GM19328 (cell line): ENCODE results near the gene ARL17A.
"Not testable (repeated sequence)": the region's sequence is repeated elsewhere in the genome, so short reads cannot be mapped to it uniquely, and the experiment has no call there.

ENCODE experiments used
- ATAC-seq: cut with Tn5 transposase; IDR thresholded peaks from one replicate; pipeline ENCODE4 v1.9.1; 2021; ENCODE audit warnings: mild to moderate bottlenecking, moderate library complexity; ENCODE audit not compliant: unreplicated experiment

Gene ARL17A

DNA sequence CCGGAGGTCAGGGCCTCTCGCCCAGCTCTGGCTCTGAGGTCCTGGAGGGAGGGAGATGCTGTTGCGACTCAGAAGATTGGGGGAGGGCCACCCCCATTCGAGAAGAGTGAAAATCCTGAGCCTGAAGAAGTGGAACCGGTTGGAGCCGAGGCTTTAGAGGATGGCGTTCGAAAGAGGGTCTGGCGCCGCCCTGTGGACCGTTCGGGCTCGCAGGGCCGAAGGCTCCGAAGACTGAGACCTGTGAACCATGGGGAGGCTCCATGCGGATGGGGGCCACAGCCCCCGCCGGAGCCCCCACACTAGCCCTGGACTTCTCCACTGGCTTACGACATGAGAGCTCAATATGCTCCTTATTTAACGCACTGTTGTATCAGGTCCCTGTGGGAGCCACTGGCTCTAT is 20.3 kb downstream of the ARL17A start:
- not testable (repeated sequence) for ATAC-seq

- not testable (repeated sequence) for ATAC-seq
These were observed 30.9 kb downstream of the ARL17A start for GRCh38 chr17:46548607-46549006.

GRCh38 chr17:46534716-46535115 is 44.8 kb downstream of the ARL17A start:
- ATAC-seq, result not testable (repeated sequence)

GRCh38 chr17:46512168-46512567 is 67.3 kb downstream of the ARL17A start, which contains the start of gene LRRC37A2:
Gene LRRC37A2 (plus strand): TSS chr17:46512468. CDS start chr17:46512713, 245 bp downstream.
- not testable (repeated sequence) for ATAC-seq

DNA sequence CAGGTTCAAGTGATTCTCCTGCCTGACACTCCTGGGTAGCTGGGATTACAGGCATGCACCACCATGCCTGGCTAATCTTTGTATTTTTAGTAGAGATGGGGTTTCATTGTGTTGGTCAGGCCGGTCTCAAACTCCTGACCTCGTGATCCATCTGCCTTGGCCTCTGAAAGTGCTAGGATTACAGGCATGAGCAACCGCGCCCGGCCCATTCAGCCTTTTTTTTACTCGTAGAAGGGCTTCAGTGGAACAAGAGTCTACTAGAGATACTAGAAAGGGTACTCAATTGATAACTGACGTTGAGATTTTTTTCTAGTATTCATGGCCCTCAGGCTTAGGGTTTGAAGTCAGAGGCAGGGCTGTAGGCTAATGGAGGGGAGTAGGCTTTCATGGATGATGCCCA is 73.6 kb downstream of the ARL17A start:
- not testable (repeated sequence) for ATAC-seq

DNA sequence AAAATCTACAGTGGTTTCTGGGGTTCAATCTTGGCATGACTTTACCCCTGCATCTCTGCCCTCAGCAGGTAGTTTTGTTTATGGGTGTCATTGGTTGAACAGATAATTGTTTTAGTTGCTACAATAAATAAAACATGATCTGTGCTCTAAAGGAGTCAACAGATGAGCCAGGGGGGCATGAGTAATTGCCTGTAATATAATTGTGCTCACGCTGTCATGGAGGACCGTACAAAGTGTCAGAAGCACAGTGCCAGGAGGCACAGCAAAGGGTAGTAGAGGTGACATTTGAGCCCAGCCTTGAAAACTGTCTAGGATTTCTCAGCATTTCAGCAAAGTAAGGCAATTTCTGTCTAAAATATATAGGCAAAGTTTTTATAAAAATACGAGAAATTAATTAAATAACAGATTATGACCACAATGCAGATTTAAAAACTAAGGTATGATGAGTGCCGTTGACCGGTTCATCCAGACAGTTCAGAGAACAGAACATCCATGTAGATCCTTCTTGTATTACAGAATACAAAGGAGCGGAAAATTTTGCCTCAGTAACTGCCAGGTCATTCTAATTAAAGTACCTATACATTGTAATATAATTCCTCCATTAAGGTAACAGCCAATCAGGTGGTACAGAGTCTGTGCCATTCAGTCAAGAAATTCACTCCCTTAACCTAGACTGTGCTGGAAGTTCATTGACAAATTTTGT is 79.9 kb downstream of the ARL17A start:
- not testable (repeated sequence) for ATAC-seq

- not testable (repeated sequence) for ATAC-seq
These were observed 87.5 kb downstream of the ARL17A start for GRCh38 chr17:46492021-46492420.

- not testable (repeated sequence) for ATAC-seq
These were observed 98.2 kb downstream of the ARL17A start for GRCh38 chr17:46481310-46481709.

GRCh38 chr17:46478823-46479222 is 100.7 kb downstream of the ARL17A start:
- ATAC-seq, result not testable (repeated sequence)

DNA sequence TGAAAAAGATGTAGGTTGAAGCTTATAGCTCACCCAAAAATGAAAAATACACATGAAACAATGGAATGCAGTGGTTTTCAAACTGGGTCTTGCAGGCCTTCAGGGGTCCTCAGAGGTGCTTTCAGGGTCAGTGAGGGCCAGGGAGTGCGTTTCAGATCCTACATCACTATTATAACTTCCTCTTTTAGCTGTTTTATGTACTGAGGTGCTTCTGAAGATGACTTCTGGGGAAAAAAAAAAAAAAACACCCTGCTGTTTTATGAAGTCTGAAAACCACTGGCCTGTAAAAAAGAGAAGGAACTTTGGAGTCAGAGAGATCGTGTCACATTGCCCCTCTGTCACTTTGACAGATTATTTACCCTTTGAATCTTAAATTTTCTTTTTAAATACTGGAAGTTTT is 103.9 kb downstream of the ARL17A start:
- ATAC-seq, result not testable (repeated sequence)

DNA sequence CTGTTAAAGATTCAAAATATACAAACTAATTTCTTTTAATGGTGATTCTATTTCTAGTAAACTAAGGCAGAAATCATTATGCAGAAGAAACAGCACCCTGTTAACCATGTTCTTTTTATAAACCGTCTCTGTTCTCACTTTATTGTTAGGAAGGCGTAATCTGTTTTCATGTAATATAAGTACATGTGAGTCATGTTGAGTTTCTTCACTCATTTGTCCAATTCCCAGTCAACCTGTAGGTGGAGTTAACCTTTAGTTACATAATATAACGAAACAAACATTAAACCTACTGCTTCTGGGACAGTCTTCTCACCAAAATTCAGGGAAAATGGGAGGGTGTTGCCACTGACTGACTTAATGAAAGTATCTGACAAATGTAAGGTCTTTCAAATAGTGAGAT is 105.0 kb downstream of the ARL17A start:
- ATAC-seq, result not testable (repeated sequence)

GRCh38 chr17:46467618-46468017 is 111.9 kb downstream of the ARL17A start:
- not testable (repeated sequence) for ATAC-seq
